Hepatocyte (in vitro differentiated cells): Measurements from ENCODE around the gene IFNGR2. TPM values are rescaled to one million over a fixed set of nuclear protein-coding genes. Genes with fewer than 3 reads are reported as not detected.

ENCODE experiments used
- DNase-seq: peaks from one replicate; pipeline ENCODE4 v3.0.0-alpha.2; 2016; ENCODE audit warnings: low spot score
- H2AFZ ChIP-seq: fragments of 200-600 bp; sonication (generic); 2 replicates; pipeline ENCODE4 v1.6.0; 2016; ENCODE audit warnings: antibody characterized with exemption, mild to moderate bottlenecking
- H3K27ac ChIP-seq: fragments of 200-600 bp; sonication (generic); 2 replicates; pipeline ENCODE4 v1.5.1; 2016; ENCODE audit warnings: mild to moderate bottlenecking
- H3K27me3 ChIP-seq: fragments of 200-600 bp; sonication (generic); 2 replicates; pipeline ENCODE4 v1.6.1; 2016
- H3K36me3 ChIP-seq: fragments of 200-600 bp; sonication (generic); replicated peaks from 2 replicates; pipeline ENCODE4 v1.5.1; 2016; ENCODE audit warnings: low read depth; ENCODE audit not compliant: insufficient read depth
- H3K4me1 ChIP-seq: fragments of 200-600 bp; sonication (generic); 2 replicates; pipeline ENCODE4 v1.5.1; 2016; ENCODE audit warnings: mild to moderate bottlenecking, moderate library complexity; ENCODE audit not compliant: insufficient read depth
- H3K4me2 ChIP-seq: fragments of 200-600 bp; sonication (generic); 2 replicates; pipeline ENCODE4 v1.6.0; 2016
- H3K4me3 ChIP-seq: fragments of 200-600 bp; sonication (generic); 2 replicates; pipeline ENCODE4 v1.5.1; 2016; ENCODE audit warnings: mild to moderate bottlenecking
- H3K79me2 ChIP-seq: fragments of 200-600 bp; sonication (generic); 2 replicates; pipeline ENCODE4 v1.6.0; 2017; ENCODE audit warnings: mild to moderate bottlenecking
- H3K9me2 ChIP-seq: fragments of 200-600 bp; sonication (generic); replicated peaks from 2 replicates; pipeline ENCODE4 v1.6.0; 2017; ENCODE audit warnings: mild to moderate bottlenecking; ENCODE audit not compliant: insufficient read depth
- H3K9me3 ChIP-seq: fragments of 200-600 bp; sonication (generic); 2 replicates; pipeline ENCODE4 v1.5.1; 2016; ENCODE audit warnings: low read depth, mild to moderate bottlenecking
- H4K20me1 ChIP-seq: fragments of 200-600 bp; sonication (generic); 2 replicates; pipeline ENCODE4 v1.6.0; 2016; ENCODE audit warnings: mild to moderate bottlenecking; ENCODE audit not compliant: insufficient read depth, poor library complexity, severe bottlenecking
- EZH2 ChIP-seq: fragments of 200-600 bp; sonication (generic); IDR thresholded peaks from 2 replicates; pipeline ENCODE4 v1.6.1; 2016; ENCODE audit warnings: antibody characterized with exemption, mild to moderate bottlenecking, borderline replicate concordance
- EZH2phosphoT487 ChIP-seq: fragments of 200-600 bp; sonication (generic); IDR thresholded peaks from one replicate; pipeline ENCODE4 v1.6.1; 2018; ENCODE audit warnings: antibody characterized with exemption, mild to moderate bottlenecking, low read depth, moderate library complexity; ENCODE audit not compliant: unreplicated experiment, severe bottlenecking
- WGBS: methylation state at CpG from one replicate; pipeline ENCODE4 v1.1.6; 2016; ENCODE audit warnings: low lambda C conversion rate; ENCODE audit errors: missing lambda C conversion rate; 5-methylcytosine and 5-hydroxymethylcytosine counted together
- polyA plus RNA-seq: library from polyadenylated mRNA; unstranded; fragments of >200 nt; fragmentation: Nextera tagmentation; extraction: Ambion mirVana; gene quantifications from 2 replicates; pipeline ENCODE4 v1.2.1, GENCODE V29; 2016
- total RNA-seq: library from RNA; depleted of rRNA; stranded (reverse); fragments of >200 nt; gene quantifications from 2 replicates; pipeline ENCODE4 v1.2.3, GENCODE V29; 2014
- TF ChIP-seq, protein P1 (sequence below): fragments of 200-600 bp; sonication (generic); IDR thresholded peaks from 2 replicates; pipeline ENCODE4 v1.5.1; 2016; ENCODE audit warnings: antibody characterized with exemption, mild to moderate bottlenecking; ENCODE audit not compliant: poor library complexity

The IFNGR2 gene
- total and polyA plus RNA-seq, 2 experiments from 2014 or later, result 53.4 to 66.7 TPM

DNA sequence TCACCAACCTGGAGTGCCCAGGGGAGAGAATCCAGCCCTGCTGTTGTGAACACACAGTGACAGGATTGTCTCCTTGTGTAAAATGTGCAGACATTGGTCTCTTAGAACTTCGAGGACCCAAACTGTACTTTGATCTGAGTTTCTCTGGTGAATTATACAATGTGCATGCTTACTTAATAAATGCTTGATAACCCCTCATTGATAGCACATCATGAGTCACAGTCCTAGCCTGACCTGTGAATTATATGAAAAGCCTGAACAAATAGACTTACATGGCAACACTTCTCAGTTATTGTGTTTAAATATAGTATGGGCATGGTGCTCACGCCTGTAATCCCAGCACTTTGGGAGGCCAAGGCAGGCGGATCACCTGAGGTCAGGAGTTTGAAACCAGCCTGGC lies 22.6 kb downstream of the IFNGR2 start:
- H3K9me3 ChIP-seq, result no peaks in the 10 kb centered on the region
- DNase-seq, result no peak
- 83% methylated on average over 3 of the region's 3 CpGs for WGBS
- H3K4me1 ChIP-seq, result peaks cover 4% of the 10 kb centered on the region
- TF ChIP-seq EZH2, result no peak
- no peak overlapping the region for H2AFZ ChIP-seq
- H3K4me2 ChIP-seq, result no peak overlapping the region
- no peaks in the 10 kb centered on the region for H3K36me3 ChIP-seq
- no peaks in the 10 kb centered on the region for H3K9me2 ChIP-seq
- H3K27ac ChIP-seq, result peak overlapping the region; percentile 49
- H3K79me2 ChIP-seq, result peaks cover 1% of the 10 kb centered on the region
- no peaks in the 10 kb centered on the region for H3K27me3 ChIP-seq
- no peaks in the 10 kb centered on the region for H4K20me1 ChIP-seq
- H3K4me3 ChIP-seq, result no peak overlapping the region

DNA sequence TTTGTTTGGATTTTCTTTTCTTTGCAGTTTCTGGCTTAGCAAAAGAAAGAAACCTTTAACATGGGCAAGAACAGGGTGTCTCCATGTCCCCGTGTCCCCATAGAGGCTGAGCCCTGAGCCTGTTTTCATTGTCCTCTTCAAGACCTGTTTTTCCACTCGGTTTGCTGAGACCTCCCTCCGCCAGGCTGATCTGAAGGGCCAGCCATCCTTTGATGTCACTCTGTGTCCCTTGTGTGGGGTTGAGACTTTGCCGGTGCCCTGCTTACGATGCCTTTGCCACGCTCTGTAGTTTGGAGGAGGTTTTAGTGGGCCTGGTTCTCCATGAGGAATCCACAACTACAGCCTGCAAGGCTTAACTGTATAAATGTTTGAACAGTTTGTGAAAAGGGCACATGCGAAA lies 23.8 kb downstream of the IFNGR2 start:
- Histone ChIP-seq H3K4me2 (no peak overlapping the region), H3K27me3 (no peaks in the 10 kb centered on the region), H3K36me3 (no peaks in the 10 kb centered on the region), H3K9me3 (no peaks in the 10 kb centered on the region), H3K9me2 (no peaks in the 10 kb centered on the region), H3K79me2 (no peaks in the 10 kb centered on the region), H2AFZ (no peak overlapping the region), H3K27ac (no peak overlapping the region), H4K20me1 (no peaks in the 10 kb centered on the region), H3K4me3 (no peak overlapping the region), H3K4me1 (peaks cover 4% of the 10 kb centered on the region)
- TF ChIP-seq EZH2 (no peak), EZH2phosphoT487 (no peak)
- TF ChIP-seq, protein P1, sequence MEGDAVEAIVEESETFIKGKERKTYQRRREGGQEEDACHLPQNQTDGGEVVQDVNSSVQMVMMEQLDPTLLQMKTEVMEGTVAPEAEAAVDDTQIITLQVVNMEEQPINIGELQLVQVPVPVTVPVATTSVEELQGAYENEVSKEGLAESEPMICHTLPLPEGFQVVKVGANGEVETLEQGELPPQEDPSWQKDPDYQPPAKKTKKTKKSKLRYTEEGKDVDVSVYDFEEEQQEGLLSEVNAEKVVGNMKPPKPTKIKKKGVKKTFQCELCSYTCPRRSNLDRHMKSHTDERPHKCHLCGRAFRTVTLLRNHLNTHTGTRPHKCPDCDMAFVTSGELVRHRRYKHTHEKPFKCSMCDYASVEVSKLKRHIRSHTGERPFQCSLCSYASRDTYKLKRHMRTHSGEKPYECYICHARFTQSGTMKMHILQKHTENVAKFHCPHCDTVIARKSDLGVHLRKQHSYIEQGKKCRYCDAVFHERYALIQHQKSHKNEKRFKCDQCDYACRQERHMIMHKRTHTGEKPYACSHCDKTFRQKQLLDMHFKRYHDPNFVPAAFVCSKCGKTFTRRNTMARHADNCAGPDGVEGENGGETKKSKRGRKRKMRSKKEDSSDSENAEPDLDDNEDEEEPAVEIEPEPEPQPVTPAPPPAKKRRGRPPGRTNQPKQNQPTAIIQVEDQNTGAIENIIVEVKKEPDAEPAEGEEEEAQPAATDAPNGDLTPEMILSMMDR, result no peak
- no peak for DNase-seq
- 93% methylated on average over 7 of the region's 7 CpGs for WGBS

DNA sequence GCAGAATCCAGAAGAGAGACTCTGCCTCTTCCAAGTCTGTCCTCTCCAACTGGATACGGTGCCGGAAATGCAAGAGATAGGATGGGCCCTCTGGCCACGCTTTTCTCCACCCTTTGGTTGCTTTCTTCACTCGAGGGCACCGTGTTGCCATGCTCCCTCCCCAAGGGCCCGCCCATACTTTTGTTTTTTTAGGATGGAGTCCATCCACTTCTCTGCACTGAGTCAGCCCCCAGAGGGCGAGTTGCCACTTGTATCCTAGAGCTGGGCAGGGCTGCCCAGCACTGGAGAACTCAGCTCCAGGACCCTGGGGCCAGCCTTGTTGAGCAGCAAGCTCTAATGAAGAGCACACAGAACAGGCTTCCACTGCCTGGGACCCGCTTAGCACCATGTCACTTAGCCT lies 25.5 kb downstream of the IFNGR2 start:
- Histone ChIP-seq H2AFZ (no peak overlapping the region), H3K4me1 (peaks cover 4% of the 10 kb centered on the region), H4K20me1 (no peaks in the 10 kb centered on the region), H3K4me2 (no peak overlapping the region), H3K27me3 (no peaks in the 10 kb centered on the region), H3K9me2 (no peaks in the 10 kb centered on the region), H3K4me3 (no peak overlapping the region), H3K79me2 (no peaks in the 10 kb centered on the region), H3K9me3 (no peaks in the 10 kb centered on the region), H3K27ac (no peak overlapping the region), H3K36me3 (no peaks in the 10 kb centered on the region)
- WGBS, result 93% methylated on average over 7 of the region's 8 CpGs
- TF ChIP-seq, protein P1, result no peak
- TF ChIP-seq EZH2phosphoT487 (no peak), EZH2 (no peak)
- no peak for DNase-seq

DNA sequence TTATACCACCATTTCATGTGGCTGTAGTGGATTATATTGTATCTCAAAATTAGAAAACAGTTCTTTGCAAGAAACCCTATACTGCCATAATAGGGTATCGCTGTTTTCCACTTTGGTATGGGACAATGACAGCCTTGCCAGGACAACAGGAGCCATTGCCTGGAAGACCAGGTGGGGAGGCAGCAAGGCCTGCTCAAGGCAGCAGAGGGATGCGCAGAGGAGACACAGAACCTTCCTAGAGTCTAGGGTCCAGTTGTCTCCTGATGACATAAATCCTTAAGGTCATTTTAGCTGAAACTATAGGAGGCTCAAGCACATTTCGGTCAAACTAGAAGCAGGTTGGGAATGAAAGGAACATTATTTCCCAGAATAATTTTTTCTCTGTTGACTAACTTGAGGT lies 27.6 kb downstream of the IFNGR2 start:
- Histone ChIP-seq H3K4me2 (no peak overlapping the region), H3K9me2 (no peaks in the 10 kb centered on the region), H3K4me1 (peaks cover 3% of the 10 kb centered on the region), H3K36me3 (no peaks in the 10 kb centered on the region), H3K27ac (no peak overlapping the region), H3K27me3 (no peaks in the 10 kb centered on the region), H2AFZ (no peak overlapping the region), H3K9me3 (no peaks in the 10 kb centered on the region), H4K20me1 (no peaks in the 10 kb centered on the region), H3K4me3 (no peak overlapping the region), H3K79me2 (no peaks in the 10 kb centered on the region)
- DNase-seq, result no peak
- TF ChIP-seq, protein P1, result no peak
- TF ChIP-seq EZH2 (no peak), EZH2phosphoT487 (no peak)
- WGBS, result 95% methylated on average over 3 of the region's 3 CpGs
